Stimulated activated memory B cell treated with anti-CD40 and anti-IgM and Interleukin-4, amounts not matched to agents 10 μg/mL and 1 μg/mL and 100 μg/mL, for 72 hours (primary cell): Measurements from ENCODE around the gene NABP1.
"Not testable (repeated sequence)": the region's sequence is repeated elsewhere in the genome, so short reads cannot be mapped to it uniquely, and the experiment has no call there.

Experiments
- ATAC-seq: fragments of 150-1000 bp; cut with Tn5 transposase; 2 replicates; pipeline ENCODE4 v1.10.0; 2021
- H3K27ac Mint-ChIP-seq: one replicate; pipeline ENCODE4 v1.8.0; 2022; ENCODE audit warnings: mild to moderate bottlenecking, mixed read lengths
- H3K27me3 Mint-ChIP-seq: one replicate; pipeline ENCODE4 v1.8.0; 2022; ENCODE audit warnings: mixed read lengths
- H3K36me3 Mint-ChIP-seq: one replicate; pipeline ENCODE4 v1.8.0; 2022; ENCODE audit warnings: mixed read lengths
- H3K4me1 Mint-ChIP-seq: one replicate; pipeline ENCODE4 v1.8.0; 2022; ENCODE audit warnings: mixed read lengths
- H3K4me3 Mint-ChIP-seq: one replicate; pipeline ENCODE4 v1.8.0; 2022; ENCODE audit warnings: mild to moderate bottlenecking, moderate library complexity, mixed read lengths
- H3K9me3 Mint-ChIP-seq: one replicate; pipeline ENCODE4 v1.8.0; 2022; ENCODE audit warnings: mixed read lengths

Gene NABP1

GRCh38 chr2:191642541-191642940 lies 35.4 kb upstream of the NABP1 start:
- ATAC-seq, result no peak
- Mint-ChIP-seq H3K36me3 (no peaks in the 10 kb centered on the region), H3K4me3 (no peak overlapping the region), H3K9me3 (no peaks in the 10 kb centered on the region), H3K27me3 (no peaks in the 10 kb centered on the region), H3K4me1 (peaks cover 36% of the 10 kb centered on the region), H3K27ac (peak overlapping the region; percentile 73)

- no peak for ATAC-seq
- Mint-ChIP-seq H3K27ac (no peak overlapping the region), H3K4me3 (no peak overlapping the region), H3K27me3 (no peaks in the 10 kb centered on the region), H3K36me3 (no peaks in the 10 kb centered on the region), H3K9me3 (no peaks in the 10 kb centered on the region), H3K4me1 (peaks cover 27% of the 10 kb centered on the region)
Observed at GRCh38 chr2:191643429-191643828, 34.5 kb upstream of the NABP1 start.

- not testable (repeated sequence) for ATAC-seq, H3K9me3 Mint-ChIP-seq, H3K36me3 Mint-ChIP-seq, H3K4me3 Mint-ChIP-seq, H3K27ac Mint-ChIP-seq, H3K27me3 Mint-ChIP-seq
- peaks cover 23% of the 10 kb centered on the region for H3K4me1 Mint-ChIP-seq
Observed at GRCh38 chr2:191644613-191645012, 33.3 kb upstream of the NABP1 start.

GRCh38 chr2:191645032-191645431 lies 32.9 kb upstream of the NABP1 start:
- no peaks in the 10 kb centered on the region for H3K9me3 Mint-ChIP-seq
- peaks cover 23% of the 10 kb centered on the region for H3K4me1 Mint-ChIP-seq
- H3K36me3 Mint-ChIP-seq, result no peaks in the 10 kb centered on the region
- no peak for ATAC-seq
- no peak overlapping the region for H3K4me3 Mint-ChIP-seq
- no peak overlapping the region for H3K27ac Mint-ChIP-seq
- H3K27me3 Mint-ChIP-seq, result no peaks in the 10 kb centered on the region

- Mint-ChIP-seq H3K9me3 (no peaks in the 10 kb centered on the region), H3K27me3 (no peaks in the 10 kb centered on the region), H3K4me1 (peaks cover 20% of the 10 kb centered on the region), H3K4me3 (no peak overlapping the region), H3K27ac (no peak overlapping the region), H3K36me3 (no peaks in the 10 kb centered on the region)
- no peak for ATAC-seq
Observed at GRCh38 chr2:191645434-191646162, 32.3 kb upstream of the NABP1 start.

- Mint-ChIP-seq H3K4me1 (peaks cover 26% of the 10 kb centered on the region), H3K36me3 (no peaks in the 10 kb centered on the region), H3K4me3 (no peak overlapping the region), H3K27me3 (no peaks in the 10 kb centered on the region), H3K9me3 (no peaks in the 10 kb centered on the region), H3K27ac (no peak overlapping the region)
- ATAC-seq, result no peak
Observed at GRCh38 chr2:191646163-191646902, 31.6 kb upstream of the NABP1 start.

GRCh38 chr2:191649519-191649918 lies 28.4 kb upstream of the NABP1 start:
- peaks cover 23% of the 10 kb centered on the region for H3K4me1 Mint-ChIP-seq
- H3K27me3 Mint-ChIP-seq, result no peaks in the 10 kb centered on the region
- no peaks in the 10 kb centered on the region for H3K36me3 Mint-ChIP-seq
- no peaks in the 10 kb centered on the region for H3K9me3 Mint-ChIP-seq
- no peak overlapping the region for H3K27ac Mint-ChIP-seq
- H3K4me3 Mint-ChIP-seq, result no peak overlapping the region
- no peak for ATAC-seq

- ATAC-seq, result peak; percentile 97
- no peak overlapping the region for H3K4me3 Mint-ChIP-seq
- H3K27ac Mint-ChIP-seq, result peak overlapping the region; percentile 22
- no peaks in the 10 kb centered on the region for H3K9me3 Mint-ChIP-seq
- H3K27me3 Mint-ChIP-seq, result no peaks in the 10 kb centered on the region
- H3K4me1 Mint-ChIP-seq, result peaks cover 12% of the 10 kb centered on the region
- H3K36me3 Mint-ChIP-seq, result no peaks in the 10 kb centered on the region
Observed at GRCh38 chr2:191650896-191651773, 26.8 kb upstream of the NABP1 start.

- H3K4me3 Mint-ChIP-seq, result no peak overlapping the region
- peaks cover 12% of the 10 kb centered on the region for H3K4me1 Mint-ChIP-seq
- no peak overlapping the region for H3K27ac Mint-ChIP-seq
- H3K27me3 Mint-ChIP-seq, result no peaks in the 10 kb centered on the region
- no peaks in the 10 kb centered on the region for H3K36me3 Mint-ChIP-seq
- H3K9me3 Mint-ChIP-seq, result no peaks in the 10 kb centered on the region
- no peak for ATAC-seq
Observed at GRCh38 chr2:191653667-191654391, 24.1 kb upstream of the NABP1 start.

- Mint-ChIP-seq H3K27me3 (no peaks in the 10 kb centered on the region), H3K4me1 (peaks cover 2% of the 10 kb centered on the region), H3K9me3 (no peaks in the 10 kb centered on the region), H3K36me3 (no peaks in the 10 kb centered on the region), H3K4me3 (no peak overlapping the region), H3K27ac (no peak overlapping the region)
- no peak for ATAC-seq
Observed at GRCh38 chr2:191656391-191656790, 21.5 kb upstream of the NABP1 start.

GRCh38 chr2:191656792-191657191 lies 21.1 kb upstream of the NABP1 start:
- no peak for ATAC-seq
- no peak overlapping the region for H3K27ac Mint-ChIP-seq

GRCh38 chr2:191657977-191658376 lies 20.0 kb upstream of the NABP1 start:
- H3K36me3 Mint-ChIP-seq, result no peaks in the 10 kb centered on the region
- H3K4me1 Mint-ChIP-seq, result no peaks in the 10 kb centered on the region
- no peaks in the 10 kb centered on the region for H3K9me3 Mint-ChIP-seq
- H3K27ac Mint-ChIP-seq, result no peak overlapping the region
- H3K4me3 Mint-ChIP-seq, result no peak overlapping the region
- no peaks in the 10 kb centered on the region for H3K27me3 Mint-ChIP-seq
- no peak for ATAC-seq

More at GRCh38 chr2:191656792-191657191, 21.1 kb upstream of the NABP1 start:
- no peaks in the 10 kb centered on the region for H3K9me3 Mint-ChIP-seq
- H3K4me1 Mint-ChIP-seq, result no peaks in the 10 kb centered on the region
- no peaks in the 10 kb centered on the region for H3K36me3 Mint-ChIP-seq
- H3K4me3 Mint-ChIP-seq, result no peak overlapping the region
- no peaks in the 10 kb centered on the region for H3K27me3 Mint-ChIP-seq

- H3K4me3 Mint-ChIP-seq, result no peak overlapping the region
- no peaks in the 10 kb centered on the region for H3K9me3 Mint-ChIP-seq
- no peak overlapping the region for H3K27ac Mint-ChIP-seq
- H3K36me3 Mint-ChIP-seq, result no peaks in the 10 kb centered on the region
- no peak for ATAC-seq
- no peaks in the 10 kb centered on the region for H3K27me3 Mint-ChIP-seq
- no peaks in the 10 kb centered on the region for H3K4me1 Mint-ChIP-seq
Observed at GRCh38 chr2:191659198-191659597, 18.7 kb upstream of the NABP1 start.

- H3K27me3 Mint-ChIP-seq, result no peaks in the 10 kb centered on the region
- peaks cover 5% of the 10 kb centered on the region for H3K9me3 Mint-ChIP-seq
- peaks cover 7% of the 10 kb centered on the region for H3K36me3 Mint-ChIP-seq
- ATAC-seq, result no peak
- peaks cover 4% of the 10 kb centered on the region for H3K4me1 Mint-ChIP-seq
- H3K27ac Mint-ChIP-seq, result no peak overlapping the region
- H3K4me3 Mint-ChIP-seq, result no peak overlapping the region
Observed at GRCh38 chr2:191660575-191660974, 17.4 kb upstream of the NABP1 start.
